ENCODE results near the gene LIX1L.
"Not testable (repeated sequence)": the region's sequence is repeated elsewhere in the genome, so short reads cannot be mapped to it uniquely, and the experiment has no call there.

Gene LIX1L

DNA sequence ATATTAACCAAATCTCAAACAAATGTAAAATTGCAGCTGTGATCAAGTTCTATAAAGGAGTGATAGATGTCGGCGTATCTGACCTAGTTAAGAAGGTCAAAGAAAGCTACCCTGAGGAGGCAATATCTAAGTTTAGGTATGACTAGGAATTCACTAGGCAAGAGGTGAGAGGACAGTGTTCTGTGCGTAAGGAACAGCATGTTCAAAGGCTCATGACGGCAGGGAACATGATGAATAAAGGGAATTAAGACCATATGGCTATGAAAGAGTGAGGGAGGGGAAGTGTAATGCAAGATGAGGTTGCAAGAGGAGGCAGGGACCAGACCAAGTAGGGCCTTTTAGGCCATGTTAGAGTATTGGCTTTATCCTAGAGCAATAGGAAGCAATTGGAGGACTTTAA, 8.6 kb downstream of the LIX1L start:
- Histone ChIP-seq H3K9ac (ENCODE audit: low read depth, low read length) (no peak overlapping the region), H3K27ac (ENCODE audit: low read depth, low read length) (no peak overlapping the region), H3K27me3 (ENCODE audit: insufficient read depth, low read length) (peaks cover 7% of the 10 kb centered on the region; the same call in 1 of the 2 replicates), H3K9me3 (ENCODE audit: insufficient read depth, low read depth, low read length) (no peaks in the 10 kb centered on the region), H3K36me3 (ENCODE audit: insufficient read depth, low read length) (no peaks in the 10 kb centered on the region), H3K4me1 (ENCODE audit: insufficient read depth, low read length) (peaks cover 12% of the 10 kb centered on the region), H3K4me3 (ENCODE audit: low read length) (no peak overlapping the region)
- WGBS, result 90% methylated on average over 4 of the region's 4 CpGs

DNA sequence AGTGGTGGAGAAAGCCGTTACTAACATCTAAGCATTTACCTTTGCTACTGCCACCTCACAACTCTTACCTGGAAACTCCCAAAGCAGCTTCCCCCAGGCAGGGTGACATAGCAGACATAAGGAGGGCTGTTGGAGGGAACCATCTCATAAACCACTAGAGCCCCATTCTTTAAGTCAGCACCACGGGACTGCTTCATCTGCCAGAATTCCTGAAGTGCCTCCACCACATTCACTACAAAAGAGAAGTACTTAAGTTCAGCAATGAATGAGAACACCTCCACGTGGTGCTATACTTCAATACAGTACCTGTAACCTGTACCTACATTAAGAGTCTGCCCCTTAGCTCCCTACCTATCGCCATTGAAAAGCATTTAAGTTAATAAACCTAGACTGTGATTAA, 10.3 kb downstream of the LIX1L start:
- Histone ChIP-seq H3K9me3 (ENCODE audit: insufficient read depth, low read depth, low read length) (no peaks in the 10 kb centered on the region), H3K36me3 (ENCODE audit: insufficient read depth, low read length) (no peaks in the 10 kb centered on the region), H3K4me3 (ENCODE audit: low read length) (no peak overlapping the region), H3K27me3 (ENCODE audit: insufficient read depth, low read length) (no peaks in the 10 kb centered on the region), H3K27ac (ENCODE audit: low read depth, low read length) (no peak overlapping the region), H3K9ac (ENCODE audit: low read depth, low read length) (no peak overlapping the region), H3K4me1 (ENCODE audit: insufficient read depth, low read length) (peaks cover 12% of the 10 kb centered on the region)
- 53% methylated on average over 4 of the region's 4 CpGs for WGBS

DNA sequence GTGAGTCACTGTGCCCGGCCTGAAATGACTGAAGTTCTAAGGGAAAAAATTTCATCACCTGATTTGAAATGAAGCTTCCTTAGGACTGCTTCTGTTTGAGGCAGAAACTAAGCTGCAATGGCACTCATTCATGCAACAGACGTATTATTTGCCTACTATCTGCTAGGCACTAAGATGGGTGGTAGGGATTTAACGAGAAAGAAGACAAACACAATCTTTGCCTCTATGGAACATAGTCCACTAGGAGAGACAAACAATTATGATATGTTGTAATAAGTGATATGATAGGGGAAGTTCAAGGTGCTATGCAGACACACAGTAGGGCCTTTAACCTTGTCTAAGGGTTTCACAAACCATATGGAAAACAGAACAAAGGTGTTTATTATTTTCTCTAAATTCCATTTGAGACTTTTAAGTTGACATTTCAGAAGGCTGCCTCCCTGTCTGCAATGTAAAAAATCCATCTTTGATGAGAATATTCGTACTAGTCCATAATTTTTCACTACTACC, 11.3 kb downstream of the LIX1L start:
- no peak overlapping the region for H3K4me3 ChIP-seq (ENCODE audit: low read length)
- no peak overlapping the region for H3K9ac ChIP-seq (ENCODE audit: low read depth, low read length)
- no peaks in the 10 kb centered on the region for H3K9me3 ChIP-seq (ENCODE audit: insufficient read depth, low read depth, low read length)
- H3K27ac ChIP-seq (ENCODE audit: low read depth, low read length), result no peak overlapping the region
- H3K27me3 ChIP-seq (ENCODE audit: insufficient read depth, low read length), result no peaks in the 10 kb centered on the region
- WGBS, result 93% methylated on average over 4 of the region's 4 CpGs
- H3K36me3 ChIP-seq (ENCODE audit: insufficient read depth, low read length), result no peaks in the 10 kb centered on the region
- H3K4me1 ChIP-seq (ENCODE audit: insufficient read depth, low read length), result peaks cover 12% of the 10 kb centered on the region

DNA sequence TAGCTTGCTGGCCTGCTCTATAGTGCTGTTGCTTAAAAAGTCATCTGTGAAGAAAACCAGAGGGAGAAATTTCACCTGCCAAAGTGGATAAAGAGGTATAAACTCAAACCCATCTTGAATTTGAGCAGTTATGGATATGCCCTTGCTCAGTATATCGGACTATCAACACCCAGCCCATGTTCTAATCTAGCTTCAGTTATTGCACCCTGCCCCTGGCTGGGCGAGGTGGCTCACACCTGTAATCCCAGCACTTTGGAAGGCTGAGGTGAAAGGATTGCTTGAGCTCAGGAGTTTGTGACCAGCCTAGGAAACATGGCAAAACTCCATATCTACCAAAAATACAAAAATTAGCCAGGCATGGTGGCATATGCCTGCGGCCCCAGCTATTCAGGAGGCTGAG, 13.3 kb downstream of the LIX1L start:
- H3K4me3 ChIP-seq (ENCODE audit: low read length), result no peak overlapping the region
- no peak overlapping the region for H3K27ac ChIP-seq (ENCODE audit: low read depth, low read length)
- no peak overlapping the region for H3K9ac ChIP-seq (ENCODE audit: low read depth, low read length)
- no peaks in the 10 kb centered on the region for H3K36me3 ChIP-seq (ENCODE audit: insufficient read depth, low read length)
- no peaks in the 10 kb centered on the region for H3K27me3 ChIP-seq (ENCODE audit: insufficient read depth, low read length)
- H3K9me3 ChIP-seq (ENCODE audit: insufficient read depth, low read depth, low read length), result no peaks in the 10 kb centered on the region
- H3K4me1 ChIP-seq (ENCODE audit: insufficient read depth, low read length), result peaks cover 12% of the 10 kb centered on the region
- 90% methylated on average over 3 of the region's 3 CpGs for WGBS

DNA sequence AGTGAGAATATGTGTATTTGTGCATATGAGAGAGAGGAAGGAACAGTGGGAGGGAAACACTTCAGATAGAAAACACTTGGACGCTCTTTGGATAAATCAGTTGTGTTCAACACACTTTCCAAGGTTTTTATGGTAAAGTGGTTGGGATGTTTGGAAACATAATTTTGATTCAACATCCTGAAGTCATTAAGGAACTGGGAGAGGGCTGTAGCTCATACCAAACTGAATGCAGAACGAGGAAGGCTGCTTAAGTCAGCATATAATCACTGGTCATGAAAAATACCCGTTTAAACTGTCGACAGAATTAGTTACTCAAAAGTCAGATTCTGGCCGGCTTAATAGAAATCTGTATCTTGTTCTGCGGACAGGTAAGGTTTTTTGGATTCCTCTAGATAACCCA, 14.9 kb downstream of the LIX1L start:
- Histone ChIP-seq H3K4me1 (ENCODE audit: insufficient read depth, low read length) (peaks cover 11% of the 10 kb centered on the region), H3K36me3 (ENCODE audit: insufficient read depth, low read length) (no peaks in the 10 kb centered on the region), H3K27me3 (ENCODE audit: insufficient read depth, low read length) (no peaks in the 10 kb centered on the region), H3K9ac (ENCODE audit: low read depth, low read length) (no peak overlapping the region), H3K27ac (ENCODE audit: low read depth, low read length) (no peak overlapping the region), H3K4me3 (ENCODE audit: low read length) (no peak overlapping the region), H3K9me3 (ENCODE audit: insufficient read depth, low read depth, low read length) (no peaks in the 10 kb centered on the region)
- 89% methylated on average over 6 of the region's 6 CpGs for WGBS

DNA sequence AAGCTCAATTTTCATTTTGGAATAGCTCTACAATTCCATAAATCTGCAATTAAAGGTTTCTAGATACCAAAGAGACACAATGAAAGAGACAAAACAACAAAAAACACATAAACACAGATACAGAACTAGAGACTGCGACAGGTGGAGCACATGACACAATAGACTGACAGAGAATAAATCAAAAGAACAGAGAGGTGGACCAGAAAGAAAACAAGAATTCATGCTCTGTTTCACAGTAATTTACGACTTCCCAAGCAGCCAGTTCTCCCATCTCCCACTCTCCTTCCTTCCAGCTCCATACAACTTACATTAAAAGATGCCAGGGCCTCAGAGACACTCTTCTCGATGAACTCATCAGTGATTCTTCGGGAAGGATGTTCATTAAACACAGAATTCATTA, 15.4 kb downstream of the LIX1L start:
- H3K36me3 ChIP-seq (ENCODE audit: insufficient read depth, low read length), result no peaks in the 10 kb centered on the region
- no peaks in the 10 kb centered on the region for H3K27me3 ChIP-seq (ENCODE audit: insufficient read depth, low read length)
- H3K4me3 ChIP-seq (ENCODE audit: low read length), result no peak overlapping the region
- WGBS, result 96% methylated on average over 4 of the region's 4 CpGs
- H3K27ac ChIP-seq (ENCODE audit: low read depth, low read length), result no peak overlapping the region
- no peak overlapping the region for H3K9ac ChIP-seq (ENCODE audit: low read depth, low read length)
- no peaks in the 10 kb centered on the region for H3K9me3 ChIP-seq (ENCODE audit: insufficient read depth, low read depth, low read length)
- peaks cover 7% of the 10 kb centered on the region for H3K4me1 ChIP-seq (ENCODE audit: insufficient read depth, low read length)

DNA sequence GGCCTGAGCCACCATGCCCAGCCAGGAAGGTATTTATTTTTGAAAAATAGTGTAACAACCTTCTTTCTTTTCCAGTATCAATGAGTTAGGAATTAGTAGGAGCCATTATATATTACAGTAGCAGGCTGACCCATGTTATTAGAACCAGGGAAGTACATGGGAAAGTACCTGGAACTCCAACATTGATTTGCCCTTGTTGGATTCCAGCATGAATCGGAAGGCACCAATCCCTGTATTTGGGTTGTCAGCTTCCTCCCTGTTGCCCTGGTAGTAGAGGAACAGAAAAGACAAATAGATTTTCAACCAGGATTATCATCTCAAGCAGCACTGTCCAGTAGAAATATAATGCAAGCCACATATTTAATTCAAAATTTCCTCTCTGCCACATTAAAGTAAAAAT, 20.4 kb downstream of the LIX1L start:
- Histone ChIP-seq H3K9ac (ENCODE audit: low read depth, low read length) (no peak overlapping the region), H3K4me1 (ENCODE audit: insufficient read depth, low read length) (peaks cover 20% of the 10 kb centered on the region), H3K27me3 (ENCODE audit: insufficient read depth, low read length) (no peaks in the 10 kb centered on the region), H3K9me3 (ENCODE audit: insufficient read depth, low read depth, low read length) (no peaks in the 10 kb centered on the region), H3K4me3 (ENCODE audit: low read length) (no peak overlapping the region), H3K36me3 (ENCODE audit: insufficient read depth, low read length) (no peaks in the 10 kb centered on the region), H3K27ac (ENCODE audit: low read depth, low read length) (no peak overlapping the region)
- WGBS, result 95% methylated on average over 1 of the region's 1 CpG

DNA sequence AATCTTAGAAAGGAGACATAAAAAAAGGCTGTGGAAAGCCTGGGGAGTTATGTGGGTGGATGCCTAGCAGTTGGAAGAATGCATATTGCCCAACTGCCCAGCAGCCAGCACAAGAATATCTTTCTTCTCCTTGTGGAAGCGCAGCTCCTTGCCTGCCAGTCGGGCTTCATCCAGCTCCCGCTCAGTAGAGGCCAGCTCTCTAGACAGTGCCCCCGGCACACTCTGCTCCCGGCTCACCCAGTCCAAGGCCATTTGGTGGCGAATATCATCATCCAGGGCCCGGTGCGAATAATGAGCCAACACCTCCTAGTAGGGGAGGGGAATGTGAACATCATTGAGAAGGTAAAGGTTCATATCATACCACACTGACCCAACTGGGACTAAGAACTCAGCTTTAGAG, 21.6 kb downstream of the LIX1L start:
- Histone ChIP-seq H3K4me3 (ENCODE audit: low read length) (no peak overlapping the region), H3K9ac (ENCODE audit: low read depth, low read length) (no peak overlapping the region), H3K9me3 (ENCODE audit: insufficient read depth, low read depth, low read length) (no peaks in the 10 kb centered on the region), H3K36me3 (ENCODE audit: insufficient read depth, low read length) (no peaks in the 10 kb centered on the region), H3K27ac (ENCODE audit: low read depth, low read length) (no peak overlapping the region), H3K4me1 (ENCODE audit: insufficient read depth, low read length) (peaks cover 23% of the 10 kb centered on the region), H3K27me3 (ENCODE audit: insufficient read depth, low read length) (no peaks in the 10 kb centered on the region)
- WGBS, result 90% methylated on average over 6 of the region's 8 CpGs

DNA sequence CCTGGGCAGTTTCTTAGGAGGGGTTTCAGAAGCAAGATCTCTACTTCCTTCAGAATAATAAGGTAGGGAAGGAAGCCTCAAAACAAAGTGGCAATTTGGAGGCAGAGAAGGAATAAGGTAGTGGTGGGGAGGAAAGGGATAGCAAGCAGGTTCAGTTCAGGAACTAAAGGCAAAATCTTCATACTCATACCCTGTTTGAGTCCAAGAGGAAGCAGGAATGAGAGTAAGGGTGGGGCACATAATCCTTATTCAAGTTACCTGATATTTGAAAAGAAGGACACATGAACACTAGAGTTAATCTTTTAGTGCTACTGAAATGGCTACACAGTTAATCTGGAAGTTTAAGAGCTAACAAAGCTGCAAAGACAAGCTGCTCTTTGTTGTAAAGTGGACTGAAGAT, 22.1 kb downstream of the LIX1L start:
- H3K36me3 ChIP-seq (ENCODE audit: insufficient read depth, low read length), result no peaks in the 10 kb centered on the region
- H3K9ac ChIP-seq (ENCODE audit: low read depth, low read length), result no peak overlapping the region
- H3K4me3 ChIP-seq (ENCODE audit: low read length), result no peak overlapping the region
- H3K9me3 ChIP-seq (ENCODE audit: insufficient read depth, low read depth, low read length), result no peaks in the 10 kb centered on the region
- no peaks in the 10 kb centered on the region for H3K27me3 ChIP-seq (ENCODE audit: insufficient read depth, low read length)
- peaks cover 23% of the 10 kb centered on the region for H3K4me1 ChIP-seq (ENCODE audit: insufficient read depth, low read length)
- H3K27ac ChIP-seq (ENCODE audit: low read depth, low read length), result no peak overlapping the region

DNA sequence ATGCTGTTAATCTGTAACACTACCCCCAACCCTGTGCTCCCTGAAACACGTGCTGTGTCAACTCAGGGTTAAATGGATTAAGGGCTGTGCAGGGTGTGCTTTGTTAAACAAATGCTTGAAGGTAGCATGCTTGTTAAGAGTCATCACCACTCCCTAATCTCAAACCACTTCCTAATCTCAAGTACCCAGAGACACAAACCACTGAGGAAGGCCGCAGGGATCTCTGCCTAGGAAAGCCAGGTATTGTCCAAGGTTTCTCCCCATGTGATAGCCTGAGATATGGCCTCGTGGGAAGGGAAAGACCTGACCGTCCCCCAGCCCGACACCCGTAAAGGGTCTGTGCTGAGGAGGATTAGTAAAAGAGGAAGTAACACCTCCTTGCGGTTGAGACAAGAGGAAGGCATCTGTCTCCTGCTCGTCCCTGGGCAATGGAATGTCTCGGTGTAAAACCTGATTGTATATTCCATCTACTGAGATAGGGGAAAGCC, 25.3 kb downstream of the LIX1L start:
- not testable (repeated sequence) for H3K4me3 ChIP-seq (ENCODE audit: low read length); H3K9me3 ChIP-seq (ENCODE audit: insufficient read depth, low read depth, low read length); H3K27me3 ChIP-seq (ENCODE audit: insufficient read depth, low read length); H3K36me3 ChIP-seq (ENCODE audit: insufficient read depth, low read length)
- Histone ChIP-seq H3K4me1 (ENCODE audit: insufficient read depth, low read length) (peaks cover 23% of the 10 kb centered on the region), H3K27ac (ENCODE audit: low read depth, low read length) (peak overlapping the region; percentile 77; the same call in 1 of the 2 replicates), H3K9ac (ENCODE audit: low read depth, low read length) (peak overlapping the region; percentile 36; the same call in 1 of the 2 replicates)
- WGBS, result 14% methylated on average over 7 of the region's 9 CpGs

DNA sequence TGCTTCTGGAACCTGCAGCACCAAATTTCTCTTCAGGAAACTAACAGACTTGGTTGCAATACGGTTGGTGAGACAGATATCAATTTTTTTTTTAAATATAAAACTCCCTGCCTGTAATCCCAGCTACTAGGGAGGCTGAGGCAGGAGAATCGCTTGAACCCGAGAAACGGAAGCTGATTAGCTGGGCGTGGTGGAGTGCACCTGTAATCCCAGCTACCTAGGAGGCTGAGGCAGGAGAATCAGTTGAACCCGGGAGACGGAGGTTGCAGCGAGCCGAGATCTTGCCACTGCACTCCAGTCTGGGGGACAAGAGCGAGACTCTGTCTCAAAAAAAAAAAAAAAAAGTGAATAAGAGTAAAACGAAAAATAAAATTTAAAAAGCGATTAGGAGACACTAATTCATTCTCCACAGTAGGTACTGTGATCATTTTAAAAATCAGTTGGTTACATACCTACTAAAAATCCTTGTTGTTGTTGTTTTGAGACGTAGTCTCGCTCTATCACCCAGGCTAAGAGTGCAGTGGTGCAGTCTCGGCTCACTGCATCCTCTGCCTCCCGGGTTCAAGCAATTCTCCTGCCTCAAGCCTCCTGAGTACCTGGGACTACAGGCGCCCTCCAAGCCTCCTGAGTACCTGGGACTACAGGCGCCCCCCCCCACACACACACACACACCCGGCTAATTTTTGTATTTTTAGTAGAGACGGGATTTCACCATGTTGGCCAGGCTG, 29.7 kb downstream of the LIX1L start:
- peak overlapping the region; percentile 97 for H3K4me3 ChIP-seq (ENCODE audit: low read length)
- peak overlapping the region; percentile 94 for H3K9ac ChIP-seq (ENCODE audit: low read depth, low read length)
- H3K4me1 ChIP-seq (ENCODE audit: insufficient read depth, low read length), result peaks cover 13% of the 10 kb centered on the region
- WGBS, result 77% methylated on average over 18 of the region's 20 CpGs
- H3K9me3 ChIP-seq (ENCODE audit: insufficient read depth, low read depth, low read length), result no peaks in the 10 kb centered on the region
- H3K27me3 ChIP-seq (ENCODE audit: insufficient read depth, low read length), result no peaks in the 10 kb centered on the region
- H3K27ac ChIP-seq (ENCODE audit: low read depth, low read length), result peak overlapping the region; percentile 95
- H3K36me3 ChIP-seq (ENCODE audit: insufficient read depth, low read length), result peaks cover 25% of the 10 kb centered on the region
